Astrocyte (in vitro differentiated cells and primary cell): ENCODE measurements around the gene KLRC1.

Experiments used
- EZH2 ChIP-seq: IDR thresholded peaks from 2 replicates; pipeline ENCODE4 v1.6.1; 2012; ENCODE audit warnings: mild to moderate bottlenecking, low read length, inconsistent platforms; ENCODE audit not compliant: insufficient read depth
- TF ChIP-seq, protein P1 (sequence below): IDR thresholded peaks from 2 replicates; pipeline ENCODE4 v1.5.1; 2011; ENCODE audit warnings: low read depth, mild to moderate bottlenecking, inconsistent platforms, low read length, moderate library complexity; ENCODE audit not compliant: insufficient read depth

- TF ChIP-seq, protein P1, sequence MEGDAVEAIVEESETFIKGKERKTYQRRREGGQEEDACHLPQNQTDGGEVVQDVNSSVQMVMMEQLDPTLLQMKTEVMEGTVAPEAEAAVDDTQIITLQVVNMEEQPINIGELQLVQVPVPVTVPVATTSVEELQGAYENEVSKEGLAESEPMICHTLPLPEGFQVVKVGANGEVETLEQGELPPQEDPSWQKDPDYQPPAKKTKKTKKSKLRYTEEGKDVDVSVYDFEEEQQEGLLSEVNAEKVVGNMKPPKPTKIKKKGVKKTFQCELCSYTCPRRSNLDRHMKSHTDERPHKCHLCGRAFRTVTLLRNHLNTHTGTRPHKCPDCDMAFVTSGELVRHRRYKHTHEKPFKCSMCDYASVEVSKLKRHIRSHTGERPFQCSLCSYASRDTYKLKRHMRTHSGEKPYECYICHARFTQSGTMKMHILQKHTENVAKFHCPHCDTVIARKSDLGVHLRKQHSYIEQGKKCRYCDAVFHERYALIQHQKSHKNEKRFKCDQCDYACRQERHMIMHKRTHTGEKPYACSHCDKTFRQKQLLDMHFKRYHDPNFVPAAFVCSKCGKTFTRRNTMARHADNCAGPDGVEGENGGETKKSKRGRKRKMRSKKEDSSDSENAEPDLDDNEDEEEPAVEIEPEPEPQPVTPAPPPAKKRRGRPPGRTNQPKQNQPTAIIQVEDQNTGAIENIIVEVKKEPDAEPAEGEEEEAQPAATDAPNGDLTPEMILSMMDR = no peak
- no peak for TF ChIP-seq EZH2
Measured at GRCh38 chr12:10498042-10498441, 44.9 kb upstream of the KLRC1 start.
